Lung (tissue), 12 donors: Measurements from ENCODE around the gene TP63. TPM values are rescaled to one million over a fixed set of nuclear protein-coding genes. Genes with fewer than 3 reads are reported as not detected.

Experiments
- ATAC-seq: fragments of 200-7000 bp; cut with Tn5 transposase; one replicate; pipeline ENCODE4 v1.9.1; 2020; ENCODE audit warnings: moderate number of reproducible peaks; ENCODE audit not compliant: insufficient read depth, low FRiP score
- DNase-seq, 3 donors: peaks; one replicate each; pipeline ENCODE4 v3.0.0-alpha.2; 2013 to 2017
- H3K27ac ChIP-seq, 2 donors: one replicate each; pipeline ENCODE4 v1.5.1; 2013; ENCODE audit warnings: mild to moderate bottlenecking in 2 of 2, moderate library complexity in 2 of 2, control low read depth in 1 of 2, inconsistent platforms in 1 of 2, low read depth in 1 of 2, low read length in 1 of 2
- H3K27me3 ChIP-seq, 3 donors: one replicate each; pipeline ENCODE4 v1.5.1; 2013; ENCODE audit warnings: low read length in 2 of 3; ENCODE audit not compliant: control insufficient read depth in 3 of 3, insufficient read depth in 3 of 3
- H3K36me3 ChIP-seq, 4 donors: one replicate each; pipeline ENCODE4 v1.5.1; 2013; ENCODE audit warnings: low read length in 4 of 4, mild to moderate bottlenecking in 1 of 4, moderate library complexity in 1 of 4; ENCODE audit not compliant: control insufficient read depth in 4 of 4, insufficient read depth in 4 of 4
- H3K4me1 ChIP-seq, 5 donors: one replicate each; pipeline ENCODE4 v1.5.1; 2013; ENCODE audit warnings: low read length in 5 of 5, mild to moderate bottlenecking in 2 of 5, moderate library complexity in 1 of 5; ENCODE audit not compliant: control insufficient read depth in 5 of 5, insufficient read depth in 5 of 5
- H3K4me3 ChIP-seq: one replicate; pipeline ENCODE4 v1.5.1; 2013; ENCODE audit warnings: mild to moderate bottlenecking, control low read depth, moderate library complexity
- H3K9ac ChIP-seq, 2 donors: one replicate each; pipeline ENCODE4 v1.5.1; 2013; ENCODE audit warnings: low read length in 2 of 2, control low read depth in 1 of 2; ENCODE audit not compliant: insufficient read depth in 1 of 2
- H3K9me3 ChIP-seq, 4 donors: one replicate each; pipeline ENCODE4 v1.5.1; 2013; ENCODE audit warnings: low read length in 3 of 4, mild to moderate bottlenecking in 1 of 4, moderate library complexity in 1 of 4; ENCODE audit not compliant: control insufficient read depth in 4 of 4, insufficient read depth in 3 of 4
- WGBS, 2 donors: extraction: QIAGEN DNeasy Blood & Tissue Kit; methylation state at CpG; one replicate each; pipeline ENCODE4 v1.1.7; 2013; 5-methylcytosine and 5-hydroxymethylcytosine counted together
- polyA plus RNA-seq, 2 donors: library from polyadenylated mRNA; stranded (reverse); fragments of 200-250 nt; gene quantifications; one replicate each; pipeline ENCODE4 v1.2.1, GENCODE V29; 2013
- total RNA-seq, 2 donors: library from RNA; depleted of rRNA in 1 of 2; stranded (reverse); fragments of >200 nt in 1 of 2; gene quantifications; one replicate each; pipeline ENCODE4 v1.2.1, GENCODE V29; 2014 to 2021
- TF ChIP-seq, protein P1 (sequence below): IDR thresholded peaks from 2 replicates; pipeline ENCODE4 v1.5.1; 2012; ENCODE audit warnings: mild to moderate bottlenecking; ENCODE audit errors: control extremely low read depth, extremely low read depth
- donor health status: control.
- donor health status: control.
- donor health status: Bipolar disorder and iron deficiency.
- donor health status: healthy.
- donor health status: DM: yes; HTN: yes; CAD: no.

Gene TP63
- total and polyA plus RNA-seq, 4 donors: 1.1 to 12.3 (median 2.7) TPM

DNA sequence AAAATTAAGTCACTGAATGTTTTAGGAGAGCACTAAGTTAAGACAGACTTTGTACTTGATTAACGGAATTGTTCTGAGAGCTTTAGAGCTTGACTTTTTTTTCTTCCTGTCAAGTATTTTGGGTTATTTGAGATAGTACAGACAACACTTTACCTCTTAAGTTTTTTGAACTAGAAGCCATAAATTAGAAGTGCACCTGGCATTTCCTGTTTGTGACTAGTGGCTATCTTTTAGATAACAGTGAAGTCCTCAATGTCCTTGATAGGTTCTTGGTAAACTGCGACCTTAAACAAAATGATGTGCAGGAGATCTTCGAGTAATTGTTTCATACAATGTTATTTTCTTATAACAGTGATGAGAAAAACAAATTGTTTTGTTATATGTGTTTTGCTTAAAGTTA lies 213.9 kb downstream of the TP63 start:
- no peaks in the 10 kb centered on the region for H3K27me3 ChIP-seq
- WGBS, 2 donors: 70 to 80% methylated on average over 3 of the region's 3 CpGs

DNA sequence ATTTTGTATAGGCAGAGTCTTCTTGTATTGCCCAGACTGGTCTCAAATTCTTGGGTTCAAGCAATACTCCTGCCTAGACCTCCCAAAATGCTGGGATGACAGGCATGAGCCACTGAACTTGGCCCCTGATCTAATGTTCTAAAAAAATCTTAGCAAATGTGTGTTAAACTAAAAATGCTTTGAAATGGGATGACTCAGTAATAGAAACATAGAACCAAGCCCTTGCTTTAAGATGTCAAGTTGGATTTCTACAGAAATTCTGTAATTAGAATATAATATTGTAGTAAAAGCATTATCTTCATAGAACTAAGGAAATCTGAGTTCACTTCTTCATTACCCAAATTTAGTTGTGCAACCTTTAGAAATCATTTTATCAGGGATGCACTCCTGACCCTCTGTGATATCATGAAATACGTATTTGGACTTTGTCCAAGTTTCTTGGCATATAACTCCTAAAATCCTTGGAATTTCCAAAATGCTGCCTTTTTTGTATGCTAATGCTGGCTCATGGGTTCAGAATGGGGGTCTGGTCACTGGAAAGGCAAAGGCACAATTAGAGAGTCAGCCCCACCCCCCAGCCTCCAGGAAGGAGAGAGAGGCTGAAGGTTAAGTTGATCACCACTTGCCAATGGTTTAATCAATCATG lies 217.3 kb downstream of the TP63 start:
- TF ChIP-seq, protein P1, sequence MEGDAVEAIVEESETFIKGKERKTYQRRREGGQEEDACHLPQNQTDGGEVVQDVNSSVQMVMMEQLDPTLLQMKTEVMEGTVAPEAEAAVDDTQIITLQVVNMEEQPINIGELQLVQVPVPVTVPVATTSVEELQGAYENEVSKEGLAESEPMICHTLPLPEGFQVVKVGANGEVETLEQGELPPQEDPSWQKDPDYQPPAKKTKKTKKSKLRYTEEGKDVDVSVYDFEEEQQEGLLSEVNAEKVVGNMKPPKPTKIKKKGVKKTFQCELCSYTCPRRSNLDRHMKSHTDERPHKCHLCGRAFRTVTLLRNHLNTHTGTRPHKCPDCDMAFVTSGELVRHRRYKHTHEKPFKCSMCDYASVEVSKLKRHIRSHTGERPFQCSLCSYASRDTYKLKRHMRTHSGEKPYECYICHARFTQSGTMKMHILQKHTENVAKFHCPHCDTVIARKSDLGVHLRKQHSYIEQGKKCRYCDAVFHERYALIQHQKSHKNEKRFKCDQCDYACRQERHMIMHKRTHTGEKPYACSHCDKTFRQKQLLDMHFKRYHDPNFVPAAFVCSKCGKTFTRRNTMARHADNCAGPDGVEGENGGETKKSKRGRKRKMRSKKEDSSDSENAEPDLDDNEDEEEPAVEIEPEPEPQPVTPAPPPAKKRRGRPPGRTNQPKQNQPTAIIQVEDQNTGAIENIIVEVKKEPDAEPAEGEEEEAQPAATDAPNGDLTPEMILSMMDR: no peak
- Histone ChIP-seq H3K4me3 (no peak overlapping the region), H3K4me1 (peaks cover 0 to 5% (median 0%) of the 10 kb centered on the region in 5 donors), H3K27ac (no peak overlapping the region), H3K27me3 (no peaks in the 10 kb centered on the region), H3K9ac (no peak overlapping the region), H3K9me3 (no peaks in the 10 kb centered on the region), H3K36me3 (no peaks in the 10 kb centered on the region)
- DNase-seq: no peak
- WGBS, 2 donors: 79 to 80% methylated on average over 1 of the region's 1 CpG
- no peak for ATAC-seq

More for the DNA sequence above, 213.9 kb downstream of the TP63 start:
- TF ChIP-seq, protein P1: no peak
- H3K9me3 ChIP-seq: peaks cover 0 to 2% (median 0%) of the 10 kb centered on the region in 4 donors
- H3K4me3 ChIP-seq: no peak overlapping the region
- no peak overlapping the region for H3K27ac ChIP-seq
- H3K36me3 ChIP-seq: no peaks in the 10 kb centered on the region
- DNase-seq (no peak), ATAC-seq (no peak)
- peaks cover 0 to 5% (median 0%) of the 10 kb centered on the region in 5 donors for H3K4me1 ChIP-seq
- no peak overlapping the region for H3K9ac ChIP-seq

DNA sequence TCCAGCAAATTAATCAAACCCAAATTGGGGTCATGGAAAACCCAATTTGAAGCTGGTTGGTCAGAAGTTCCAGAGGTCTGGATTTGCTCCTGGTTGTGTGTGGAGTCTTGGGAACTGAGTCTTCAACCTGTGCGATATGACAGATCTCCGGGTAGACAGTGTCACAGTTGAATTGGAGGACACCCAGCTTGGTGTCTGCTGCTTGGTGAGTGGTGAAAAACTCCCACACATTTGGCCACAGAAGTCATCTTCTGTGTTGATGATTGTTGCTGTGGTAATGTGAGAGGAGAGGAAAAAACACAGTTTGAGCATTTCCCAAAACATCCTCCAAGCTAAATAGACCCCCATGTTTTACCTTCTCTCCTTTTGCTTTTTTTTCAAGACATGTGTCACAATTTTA lies 218.1 kb downstream of the TP63 start:
- Histone ChIP-seq H3K4me1 (peaks cover 0 to 5% (median 0%) of the 10 kb centered on the region in 5 donors), H3K4me3 (no peak overlapping the region), H3K27ac (no peak overlapping the region), H3K36me3 (no peaks in the 10 kb centered on the region), H3K9ac (no peak overlapping the region), H3K27me3 (no peaks in the 10 kb centered on the region), H3K9me3 (no peaks in the 10 kb centered on the region)
- 88 to 100% methylated on average over 2 of the region's 2 CpGs for WGBS, 2 donors
- TF ChIP-seq, protein P1: no peak
- ATAC-seq (no peak), DNase-seq (no peak)

DNA sequence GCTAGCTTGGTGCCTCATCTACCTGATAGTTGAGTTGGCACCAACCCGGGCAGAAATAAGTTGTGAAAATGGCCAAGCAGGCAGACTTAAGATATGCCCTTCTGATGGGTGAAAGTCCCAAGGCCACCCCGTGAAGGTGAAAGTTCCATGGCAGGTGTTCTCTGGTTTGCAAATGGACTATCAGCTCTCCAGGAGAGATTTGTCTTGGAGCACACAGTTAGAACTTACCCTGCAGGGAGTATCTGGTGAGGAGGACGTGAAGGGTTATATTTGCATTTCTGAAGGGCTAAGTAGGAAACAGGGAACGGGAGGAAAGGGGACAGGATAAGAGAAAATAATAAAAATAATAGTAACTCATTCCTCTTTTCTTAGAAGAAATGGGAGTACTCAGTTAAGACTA lies 220.5 kb downstream of the TP63 start:
- TF ChIP-seq, protein P1: no peak
- Histone ChIP-seq H3K9me3 (no peaks in the 10 kb centered on the region), H3K4me1 (no peaks in the 10 kb centered on the region), H3K9ac (no peak overlapping the region), H3K27ac (no peak overlapping the region), H3K36me3 (no peaks in the 10 kb centered on the region), H3K27me3 (no peaks in the 10 kb centered on the region), H3K4me3 (no peak overlapping the region)
- ATAC-seq (no peak), DNase-seq (no peak)
- WGBS, 2 donors: 66 to 87% methylated on average over 4 of the region's 4 CpGs
